Measurements from ENCODE around the gene POP4. TPM values are rescaled to one million over a fixed set of nuclear protein-coding genes. Genes with fewer than 3 reads are reported as not detected.

Gene POP4
- total RNA-seq, 1 donor from 2014 or later = 60.6 TPM

DNA sequence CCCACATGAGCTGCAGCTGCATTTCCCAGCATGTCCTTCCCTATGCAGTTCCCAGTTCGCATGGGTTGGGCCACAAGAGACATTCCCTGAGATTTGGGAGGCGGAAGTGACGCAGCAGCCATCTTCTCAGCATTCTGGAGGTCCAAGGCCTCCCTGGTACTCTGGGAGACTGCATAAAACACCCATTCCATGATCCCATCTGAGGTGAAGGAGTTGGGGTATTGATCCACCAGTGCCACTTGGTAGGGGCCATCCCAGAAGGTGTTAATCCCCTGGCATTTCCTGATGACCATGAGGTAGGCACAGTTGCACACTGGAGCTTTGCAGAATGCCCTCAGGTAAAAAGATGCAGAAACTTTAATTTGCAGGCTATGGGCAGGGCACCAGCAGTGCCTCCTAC, 25.4 kb downstream of the POP4 start:
- TF ChIP-seq, protein P1, sequence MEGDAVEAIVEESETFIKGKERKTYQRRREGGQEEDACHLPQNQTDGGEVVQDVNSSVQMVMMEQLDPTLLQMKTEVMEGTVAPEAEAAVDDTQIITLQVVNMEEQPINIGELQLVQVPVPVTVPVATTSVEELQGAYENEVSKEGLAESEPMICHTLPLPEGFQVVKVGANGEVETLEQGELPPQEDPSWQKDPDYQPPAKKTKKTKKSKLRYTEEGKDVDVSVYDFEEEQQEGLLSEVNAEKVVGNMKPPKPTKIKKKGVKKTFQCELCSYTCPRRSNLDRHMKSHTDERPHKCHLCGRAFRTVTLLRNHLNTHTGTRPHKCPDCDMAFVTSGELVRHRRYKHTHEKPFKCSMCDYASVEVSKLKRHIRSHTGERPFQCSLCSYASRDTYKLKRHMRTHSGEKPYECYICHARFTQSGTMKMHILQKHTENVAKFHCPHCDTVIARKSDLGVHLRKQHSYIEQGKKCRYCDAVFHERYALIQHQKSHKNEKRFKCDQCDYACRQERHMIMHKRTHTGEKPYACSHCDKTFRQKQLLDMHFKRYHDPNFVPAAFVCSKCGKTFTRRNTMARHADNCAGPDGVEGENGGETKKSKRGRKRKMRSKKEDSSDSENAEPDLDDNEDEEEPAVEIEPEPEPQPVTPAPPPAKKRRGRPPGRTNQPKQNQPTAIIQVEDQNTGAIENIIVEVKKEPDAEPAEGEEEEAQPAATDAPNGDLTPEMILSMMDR (IDR thresholded peaks at IDR 0.05; ENCODE audit: insufficient read depth, low read depth, low read length) = no peak
- TF ChIP-seq EZH2 (IDR thresholded peaks at IDR 0.05; ENCODE audit: insufficient read depth, low read length) = no peak
- Histone ChIP-seq H3K27ac (ENCODE audit: low read depth, low read length) (no peak overlapping the region), H3K79me2 (ENCODE audit: insufficient read depth, low read length) (no peaks in the 10 kb centered on the region), H3K4me2 (ENCODE audit: low read length) (no peak overlapping the region), H2AFZ (ENCODE audit: low read depth, low read length) (no peak overlapping the region), H3K4me1 (ENCODE audit: insufficient read depth, low read length) (no peaks in the 10 kb centered on the region), H3K4me3 (ENCODE audit: insufficient read depth, low read depth, low read length) (no peak overlapping the region), H3K9me3 (ENCODE audit: insufficient read depth, low read depth, low read length) (no peaks in the 10 kb centered on the region), H4K20me1 (ENCODE audit: insufficient read depth, low read length) (no peaks in the 10 kb centered on the region), H3K36me3 (ENCODE audit: insufficient read depth, low read length) (no peaks in the 10 kb centered on the region), H3K9ac (ENCODE audit: low read length) (no peak overlapping the region), H3K27me3 (ENCODE audit: insufficient read depth, low read length) (no peaks in the 10 kb centered on the region)
- no peaks in the 10 kb centered on the region for H3K4me1 Mint-ChIP-seq (ENCODE audit: low read depth, unreplicated experiment)
- H3K9me3 Mint-ChIP-seq (ENCODE audit: unreplicated experiment) = no peaks in the 10 kb centered on the region
- no peak for FAIRE-seq
- H3K27ac Mint-ChIP-seq (ENCODE audit: unreplicated experiment) = no peak overlapping the region
- peaks cover 2% of the 10 kb centered on the region for H3K27me3 Mint-ChIP-seq (ENCODE audit: low read depth, unreplicated experiment)
- peaks cover 3% of the 10 kb centered on the region for H3K36me3 Mint-ChIP-seq (ENCODE audit: low read depth, unreplicated experiment)
- H3K4me3 Mint-ChIP-seq (ENCODE audit: unreplicated experiment) = no peak overlapping the region
- no peak for DNase-seq (ENCODE audit: low read depth)

DNA sequence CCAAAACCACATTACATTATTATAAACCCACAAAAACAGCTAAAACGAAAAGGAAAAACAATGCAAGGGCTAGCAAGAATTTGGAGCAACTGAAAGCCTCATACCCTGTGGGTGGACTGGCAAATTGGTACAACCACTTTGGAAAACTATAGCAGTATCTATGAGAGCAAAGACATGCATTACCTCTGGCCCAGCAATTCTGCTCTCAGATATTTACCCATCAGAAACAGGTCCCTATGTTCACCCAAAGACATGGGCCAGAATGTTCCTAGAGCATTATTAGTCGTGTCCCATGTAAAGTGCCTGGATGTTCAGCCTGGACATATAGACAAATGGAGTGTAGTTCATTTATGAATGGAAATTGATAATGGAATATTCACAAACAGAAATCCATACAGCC, 27.9 kb downstream of the POP4 start:
- H3K36me3 Mint-ChIP-seq (ENCODE audit: low read depth, unreplicated experiment) = peaks cover 3% of the 10 kb centered on the region
- Histone ChIP-seq H3K27me3 (ENCODE audit: insufficient read depth, low read length) (no peaks in the 10 kb centered on the region), H3K9me3 (ENCODE audit: insufficient read depth, low read depth, low read length) (no peaks in the 10 kb centered on the region), H3K4me1 (ENCODE audit: insufficient read depth, low read length) (no peaks in the 10 kb centered on the region), H2AFZ (ENCODE audit: low read depth, low read length) (no peak overlapping the region), H3K27ac (ENCODE audit: low read depth, low read length) (no peak overlapping the region), H4K20me1 (ENCODE audit: insufficient read depth, low read length) (no peaks in the 10 kb centered on the region), H3K79me2 (ENCODE audit: insufficient read depth, low read length) (no peaks in the 10 kb centered on the region), H3K4me2 (ENCODE audit: low read length) (no peak overlapping the region), H3K4me3 (ENCODE audit: insufficient read depth, low read depth, low read length) (no peak overlapping the region), H3K9ac (ENCODE audit: low read length) (no peak overlapping the region), H3K36me3 (ENCODE audit: insufficient read depth, low read length) (no peaks in the 10 kb centered on the region)
- DNase-seq (ENCODE audit: low read depth) (no peak), FAIRE-seq (no peak)
- H3K4me1 Mint-ChIP-seq (ENCODE audit: low read depth, unreplicated experiment) = no peaks in the 10 kb centered on the region
- H3K27me3 Mint-ChIP-seq (ENCODE audit: low read depth, unreplicated experiment) = peaks cover 3% of the 10 kb centered on the region
- no peak overlapping the region for H3K27ac Mint-ChIP-seq (ENCODE audit: unreplicated experiment)
- H3K4me3 Mint-ChIP-seq (ENCODE audit: unreplicated experiment) = no peak overlapping the region
- no peaks in the 10 kb centered on the region for H3K9me3 Mint-ChIP-seq (ENCODE audit: unreplicated experiment)
- TF ChIP-seq EZH2 (IDR thresholded peaks at IDR 0.05; ENCODE audit: insufficient read depth, low read length) = no peak
- TF ChIP-seq, protein P1 (IDR thresholded peaks at IDR 0.05; ENCODE audit: insufficient read depth, low read depth, low read length) = no peak

DNA sequence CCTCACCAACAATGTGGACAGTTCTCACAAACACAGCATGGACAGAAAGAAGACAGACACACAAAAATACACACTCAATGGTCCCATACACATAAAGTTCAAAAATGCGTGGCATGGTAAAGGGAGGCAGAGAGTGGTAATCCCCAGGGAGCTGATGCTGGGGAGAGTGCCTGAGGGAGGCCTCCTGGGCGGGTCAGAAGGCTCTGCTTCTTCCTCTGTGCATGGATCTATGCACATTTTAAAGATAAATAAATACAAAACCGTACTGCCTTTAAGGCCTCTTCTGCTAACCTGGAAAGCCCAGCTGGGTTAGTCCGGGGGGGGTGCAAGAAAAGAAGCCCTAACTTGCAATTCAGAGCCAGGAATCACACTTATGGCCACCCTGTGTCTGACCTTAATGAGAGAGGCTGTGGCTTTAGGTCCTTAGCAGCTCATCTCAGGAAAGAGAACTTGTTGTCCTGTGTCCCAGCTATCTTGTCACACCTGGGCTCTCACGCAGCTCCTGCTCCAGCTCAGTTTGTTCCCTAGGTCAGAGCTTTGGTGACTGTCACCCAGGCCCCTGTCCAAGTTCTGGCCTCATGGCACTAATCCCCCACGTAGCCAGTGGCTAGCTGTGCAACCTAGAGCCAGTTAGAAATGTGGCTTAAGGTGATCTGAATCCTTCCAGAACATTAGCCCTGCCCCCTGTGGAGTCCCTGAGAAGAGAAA, 28.5 kb downstream of the POP4 start:
- Histone ChIP-seq H3K27ac (ENCODE audit: low read depth, low read length) (no peak overlapping the region), H2AFZ (ENCODE audit: low read depth, low read length) (no peak overlapping the region), H3K36me3 (ENCODE audit: insufficient read depth, low read length) (no peaks in the 10 kb centered on the region), H4K20me1 (ENCODE audit: insufficient read depth, low read length) (no peaks in the 10 kb centered on the region), H3K27me3 (ENCODE audit: insufficient read depth, low read length) (no peaks in the 10 kb centered on the region), H3K4me3 (ENCODE audit: insufficient read depth, low read depth, low read length) (no peak overlapping the region), H3K79me2 (ENCODE audit: insufficient read depth, low read length) (no peaks in the 10 kb centered on the region), H3K9ac (ENCODE audit: low read length) (no peak overlapping the region), H3K4me1 (ENCODE audit: insufficient read depth, low read length) (no peaks in the 10 kb centered on the region), H3K4me2 (ENCODE audit: low read length) (no peak overlapping the region), H3K9me3 (ENCODE audit: insufficient read depth, low read depth, low read length) (no peaks in the 10 kb centered on the region)
- DNase-seq (ENCODE audit: low read depth) (no peak), FAIRE-seq (no peak)
- Mint-ChIP-seq H3K4me1 (ENCODE audit: low read depth, unreplicated experiment) (no peaks in the 10 kb centered on the region), H3K27me3 (ENCODE audit: low read depth, unreplicated experiment) (peaks cover 6% of the 10 kb centered on the region), H3K9me3 (ENCODE audit: unreplicated experiment) (no peaks in the 10 kb centered on the region), H3K4me3 (ENCODE audit: unreplicated experiment) (no peak overlapping the region), H3K27ac (ENCODE audit: unreplicated experiment) (no peak overlapping the region), H3K36me3 (ENCODE audit: low read depth, unreplicated experiment) (peaks cover 3% of the 10 kb centered on the region)
- no peak for TF ChIP-seq EZH2 (IDR thresholded peaks at IDR 0.05; ENCODE audit: insufficient read depth, low read length)
- TF ChIP-seq, protein P1 (IDR thresholded peaks at IDR 0.05; ENCODE audit: insufficient read depth, low read depth, low read length) = no peak
